Breast epithelium (tissue), 3 donors: ENCODE measurements around the gene CDKN2D.

Source experiments
- POLR2A ChIP-seq: fragments of 450-650 bp; IDR thresholded peaks from one replicate; pipeline ENCODE4 v1.6.1; 2016; ENCODE audit warnings: antibody characterized with exemption, mild to moderate bottlenecking, moderate library complexity
- POLR2AphosphoS5 ChIP-seq, 3 donors: sonication (generic); formaldehyde crosslinking; IDR thresholded peaks; one replicate each; pipeline ENCODE4 v1.6.1; 2017; ENCODE audit warnings: antibody characterized with exemption in 3 of 3
- TF ChIP-seq, protein P1 (sequence below), 3 donors: fragments of 450-650 bp; IDR thresholded peaks; one replicate each; pipeline ENCODE4 v1.5.1; 2016 to 2017; ENCODE audit warnings: antibody characterized with exemption in 3 of 3, mild to moderate bottlenecking in 3 of 3, moderate library complexity in 3 of 3

DNA sequence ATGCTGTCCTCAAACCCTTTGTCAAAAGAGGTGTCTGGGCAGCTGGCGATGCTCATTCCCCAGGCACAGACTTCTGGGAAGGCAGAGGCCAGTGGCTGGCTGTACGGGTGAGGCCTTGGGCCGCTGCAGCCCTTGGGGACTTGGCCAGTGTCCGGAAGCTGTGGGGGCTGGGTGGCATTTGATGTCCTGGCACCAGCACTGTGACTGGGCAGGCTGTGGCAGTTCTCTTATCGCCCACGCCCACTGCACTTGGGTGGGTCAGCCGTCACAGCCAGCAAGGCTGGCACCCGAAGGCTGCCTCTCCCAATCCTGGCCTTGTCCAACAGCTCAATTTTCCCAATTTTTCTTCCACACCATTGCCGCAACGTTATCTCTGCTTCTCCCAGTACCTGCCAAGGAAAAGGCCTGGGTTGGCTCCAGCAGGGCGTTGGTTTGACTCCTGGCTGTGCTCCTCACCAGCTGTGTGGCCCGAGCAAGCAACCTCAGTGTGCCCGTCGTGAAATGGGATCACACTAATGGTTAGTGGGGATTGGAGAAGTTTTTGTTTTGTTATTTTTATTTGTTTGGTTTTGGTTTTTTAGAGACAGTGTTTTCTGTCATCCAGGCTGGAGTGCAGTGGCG lies 43.8 kb upstream of the CDKN2D start:
- TF ChIP-seq, protein P1, sequence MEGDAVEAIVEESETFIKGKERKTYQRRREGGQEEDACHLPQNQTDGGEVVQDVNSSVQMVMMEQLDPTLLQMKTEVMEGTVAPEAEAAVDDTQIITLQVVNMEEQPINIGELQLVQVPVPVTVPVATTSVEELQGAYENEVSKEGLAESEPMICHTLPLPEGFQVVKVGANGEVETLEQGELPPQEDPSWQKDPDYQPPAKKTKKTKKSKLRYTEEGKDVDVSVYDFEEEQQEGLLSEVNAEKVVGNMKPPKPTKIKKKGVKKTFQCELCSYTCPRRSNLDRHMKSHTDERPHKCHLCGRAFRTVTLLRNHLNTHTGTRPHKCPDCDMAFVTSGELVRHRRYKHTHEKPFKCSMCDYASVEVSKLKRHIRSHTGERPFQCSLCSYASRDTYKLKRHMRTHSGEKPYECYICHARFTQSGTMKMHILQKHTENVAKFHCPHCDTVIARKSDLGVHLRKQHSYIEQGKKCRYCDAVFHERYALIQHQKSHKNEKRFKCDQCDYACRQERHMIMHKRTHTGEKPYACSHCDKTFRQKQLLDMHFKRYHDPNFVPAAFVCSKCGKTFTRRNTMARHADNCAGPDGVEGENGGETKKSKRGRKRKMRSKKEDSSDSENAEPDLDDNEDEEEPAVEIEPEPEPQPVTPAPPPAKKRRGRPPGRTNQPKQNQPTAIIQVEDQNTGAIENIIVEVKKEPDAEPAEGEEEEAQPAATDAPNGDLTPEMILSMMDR (IDR thresholded peaks at IDR 0.05) = no peak
- TF ChIP-seq POLR2A (no peak), POLR2AphosphoS5 (IDR thresholded peaks at IDR 0.05) (peak in 1 of 3 donors; percentile 7)
